Activated T-cell treated with anti-CD3 and anti-CD28 coated beads for 24 hours (primary cell): ENCODE measurements around the gene CLIP4.

Source experiments
- DNase-seq: peaks from one replicate; pipeline ENCODE4 v3.0.0-alpha.2; 2020; ENCODE audit warnings: low read depth

CLIP4 gene

GRCh38 chr2:29139152-29139551, 23.9 kb downstream of the CLIP4 start:
- DNase-seq = no peak

- DNase-seq = no peak
Observed at GRCh38 chr2:29139731-29140130, 24.5 kb downstream of the CLIP4 start.

- DNase-seq = no peak
Observed at GRCh38 chr2:29143657-29144056, 28.4 kb downstream of the CLIP4 start.

- DNase-seq = no peak
Observed at GRCh38 chr2:29146197-29146596, 31.0 kb downstream of the CLIP4 start.

GRCh38 chr2:29147963-29148362, 32.7 kb downstream of the CLIP4 start:
- DNase-seq = no peak

- DNase-seq = no peak
Observed at GRCh38 chr2:29154610-29155009, 39.4 kb downstream of the CLIP4 start.

- DNase-seq = no peak
Observed at GRCh38 chr2:29155578-29155977, 40.4 kb downstream of the CLIP4 start.

GRCh38 chr2:29157131-29157530, 41.9 kb downstream of the CLIP4 start:
- no peak for DNase-seq

- no peak for DNase-seq
Observed at GRCh38 chr2:29159125-29159524, 43.9 kb downstream of the CLIP4 start.

- no peak for DNase-seq
Observed at GRCh38 chr2:29160184-29160583, 45.0 kb downstream of the CLIP4 start.

GRCh38 chr2:29162204-29162928, 47.2 kb downstream of the CLIP4 start:
- no peak for DNase-seq

- no peak for DNase-seq
Observed at GRCh38 chr2:29164091-29164846, 49.1 kb downstream of the CLIP4 start.

GRCh38 chr2:29165362-29166241, 50.4 kb downstream of the CLIP4 start:
- DNase-seq = no peak

GRCh38 chr2:29166242-29167039, 51.2 kb downstream of the CLIP4 start:
- no peak for DNase-seq

GRCh38 chr2:29174937-29175336, 59.7 kb downstream of the CLIP4 start:
- DNase-seq = no peak

GRCh38 chr2:29175338-29175737, 60.1 kb downstream of the CLIP4 start:
- DNase-seq = no peak

- DNase-seq = no peak
Observed at GRCh38 chr2:29182334-29182733, 67.1 kb downstream of the CLIP4 start.

GRCh38 chr2:29182920-29183319, 67.7 kb downstream of the CLIP4 start:
- no peak for DNase-seq

- DNase-seq = no peak
Observed at GRCh38 chr2:29184531-29184930, 69.3 kb downstream of the CLIP4 start.

GRCh38 chr2:29186817-29187216, 71.6 kb downstream of the CLIP4 start:
- no peak for DNase-seq

GRCh38 chr2:29187926-29188325, 72.7 kb downstream of the CLIP4 start:
- no peak for DNase-seq

- no peak for DNase-seq
Observed at GRCh38 chr2:29189052-29189451, 73.8 kb downstream of the CLIP4 start.
